Ovary (tissue), 3 donors: ENCODE data around the gene PID1.

Experiments used
- EP300 ChIP-seq: sonication (generic); formaldehyde crosslinking; IDR thresholded peaks from one replicate; pipeline ENCODE4 v1.6.1; 2017; ENCODE audit warnings: antibody characterized with exemption
- TF ChIP-seq, protein P1 (sequence below), 3 donors: fragments of 450-650 bp in 2 of 3; fragments of 200-600 bp in 1 of 3; IDR thresholded peaks; one replicate each; pipeline versions ENCODE4 v1.5.1 to v1.8.0; 2016 to 2022; ENCODE audit warnings: antibody characterized with exemption in 3 of 3, mild to moderate bottlenecking in 1 of 3
- donor health status: DM: no; HTN: no; CAD: no.

- TF ChIP-seq, protein P1, sequence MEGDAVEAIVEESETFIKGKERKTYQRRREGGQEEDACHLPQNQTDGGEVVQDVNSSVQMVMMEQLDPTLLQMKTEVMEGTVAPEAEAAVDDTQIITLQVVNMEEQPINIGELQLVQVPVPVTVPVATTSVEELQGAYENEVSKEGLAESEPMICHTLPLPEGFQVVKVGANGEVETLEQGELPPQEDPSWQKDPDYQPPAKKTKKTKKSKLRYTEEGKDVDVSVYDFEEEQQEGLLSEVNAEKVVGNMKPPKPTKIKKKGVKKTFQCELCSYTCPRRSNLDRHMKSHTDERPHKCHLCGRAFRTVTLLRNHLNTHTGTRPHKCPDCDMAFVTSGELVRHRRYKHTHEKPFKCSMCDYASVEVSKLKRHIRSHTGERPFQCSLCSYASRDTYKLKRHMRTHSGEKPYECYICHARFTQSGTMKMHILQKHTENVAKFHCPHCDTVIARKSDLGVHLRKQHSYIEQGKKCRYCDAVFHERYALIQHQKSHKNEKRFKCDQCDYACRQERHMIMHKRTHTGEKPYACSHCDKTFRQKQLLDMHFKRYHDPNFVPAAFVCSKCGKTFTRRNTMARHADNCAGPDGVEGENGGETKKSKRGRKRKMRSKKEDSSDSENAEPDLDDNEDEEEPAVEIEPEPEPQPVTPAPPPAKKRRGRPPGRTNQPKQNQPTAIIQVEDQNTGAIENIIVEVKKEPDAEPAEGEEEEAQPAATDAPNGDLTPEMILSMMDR (IDR thresholded peaks at IDR 0.05), result no peak
- no peak for TF ChIP-seq EP300
Measured at GRCh38 chr2:229153267-229153666, 117.8 kb downstream of the PID1 start.
